Heart right ventricle (tissue), 16 donors: Measurements from ENCODE around the gene UPP2. TPM values are rescaled to one million over a fixed set of nuclear protein-coding genes. Genes with fewer than 3 reads are reported as not detected.

Source experiments
- ATAC-seq, 8 donors: fragments of 200-7000 bp; cut with Tn5 transposase; one replicate each; pipeline ENCODE4 v1.9.1; 2020; ENCODE audit warnings: mild to moderate bottlenecking in 8 of 8, moderate library complexity in 8 of 8, moderate number of reproducible peaks in 1 of 8
- DNase-seq, 2 donors: peaks; one replicate each; pipeline ENCODE4 v3.0.0-alpha.2; 2020
- H3K27ac ChIP-seq, 10 donors: fragments of 200-600 bp; sonication (generic) in 2 of 10; one replicate each; pipeline versions ENCODE4 v1.5.0 to v1.8.0; 2020 to 2022; ENCODE audit warnings: mild to moderate bottlenecking in 3 of 10
- H3K27me3 ChIP-seq, 7 donors: fragments of 200-600 bp; one replicate each; pipeline ENCODE4 v1.8.0; 2021 to 2022; ENCODE audit warnings: mild to moderate bottlenecking in 2 of 7
- H3K36me3 ChIP-seq, 9 donors: fragments of 200-600 bp; sonication (generic) in 1 of 9; one replicate each; pipeline versions ENCODE4 v1.5.0 to v1.8.0; 2020 to 2022; ENCODE audit warnings: mild to moderate bottlenecking in 2 of 9
- H3K4me1 ChIP-seq, 9 donors: fragments of 200-600 bp; sonication (generic) in 1 of 9; one replicate each; pipeline versions ENCODE4 v1.5.0 to v1.8.0; 2020 to 2022; ENCODE audit warnings: mild to moderate bottlenecking in 4 of 9
- H3K4me3 ChIP-seq, 10 donors: fragments of 200-600 bp; sonication (generic) in 2 of 10; one replicate each; pipeline versions ENCODE4 v1.5.0 to v1.8.0; 2020 to 2022; ENCODE audit warnings: mild to moderate bottlenecking in 7 of 10, moderate library complexity in 2 of 10
- H3K9me3 ChIP-seq, 11 donors: fragments of 200-600 bp in 10 of 11; sonication (generic) in 2 of 11; one replicate each; pipeline versions ENCODE4 v1.5.0 to v1.8.0; 2013 to 2022; ENCODE audit warnings: mild to moderate bottlenecking in 2 of 11, control low read depth in 1 of 11, moderate library complexity in 1 of 11
- WGBS, 2 donors: extraction: QIAGEN DNeasy Blood & Tissue Kit; methylation state at CpG; one replicate each; pipeline ENCODE4 v1.1.7; 2013; ENCODE audit warnings: inconsistent platforms in 1 of 2; 5-methylcytosine and 5-hydroxymethylcytosine counted together
- intact Hi-C, 10 donors: fragments of 100-400 bp; cut with DNase I; formaldehyde crosslinking; loops; one replicate each; pipeline versions ENCODE4 v1.11.1 to v1.14.2; 2022
- polyA plus RNA-seq, 2 donors: library from polyadenylated mRNA; stranded (reverse); fragments of 200-250 nt; gene quantifications; one replicate each; pipeline ENCODE4 v1.2.3, GENCODE V29; 2013
- total RNA-seq, 10 donors: library from RNA; stranded (reverse); fragmentation: NEBNext Ultra II Directional in 3 of 10; extraction: Animal tissue kit (Norgen Biotek cat#: 25700) in 3 of 10; gene quantifications; one replicate each; pipeline versions ENCODE4 v1.2.1 to v1.2.4, GENCODE V29; 2021 to 2023
- TF ChIP-seq, protein P1 (sequence below), 9 donors: fragments of 200-600 bp; sonication (generic) in 2 of 9; IDR thresholded peaks; one replicate each; pipeline versions ENCODE4 v1.5.0 to v1.8.0; 2021 to 2022; ENCODE audit warnings: antibody characterized with exemption in 9 of 9, mild to moderate bottlenecking in 5 of 9, moderate library complexity in 1 of 9
- donor health status: Arrhythmogenic right ventricular cardiomyopathy.
- donor health status: ischemic (EF 13 %, LVEDD 7.1; RV severe dilation, severe dysfunction).
- donor health status: healthy with polysubstance abuse.
- donor health status: DM: no; HTN: yes; CAD: no.
- donor health status: DM: no; HTN: no; CAD: no.
- donor health status: ischemic (EF 25% LVEDD 6.9; RV normal size, moderate dysfunction).
- donor health status: ischemic (EF 25% LVEDD 5.7; RV mildly dilated, moderate dysfunction).
- donor health status: healthy.
- donor health status: DM: yes; HTN: yes; CAD: no.
- donor health status: Ischemic cardiomyopathy.
- donor health status: ischemic (EF 35%, LVEDD 5.7; RV mildly dilated, moderate dysfunction).
- donor health status: nonischemic (EF 11% LVEDD 7.7; RV severe dilation, severe dysfunction).
- donor health status: DM: yes; HTN: yes; CAD: no.
- donor health status: PGD.
- donor health status: ischemic (EF 29% LVEDD 5.4; RV normal size, mild dysfunction).
- donor health status: nonischemic (EF 23%, LVEDD 6.1; RV moderate dilation, normal function).

The UPP2 gene
- total and polyA plus RNA-seq, 12 donors = not detected

DNA sequence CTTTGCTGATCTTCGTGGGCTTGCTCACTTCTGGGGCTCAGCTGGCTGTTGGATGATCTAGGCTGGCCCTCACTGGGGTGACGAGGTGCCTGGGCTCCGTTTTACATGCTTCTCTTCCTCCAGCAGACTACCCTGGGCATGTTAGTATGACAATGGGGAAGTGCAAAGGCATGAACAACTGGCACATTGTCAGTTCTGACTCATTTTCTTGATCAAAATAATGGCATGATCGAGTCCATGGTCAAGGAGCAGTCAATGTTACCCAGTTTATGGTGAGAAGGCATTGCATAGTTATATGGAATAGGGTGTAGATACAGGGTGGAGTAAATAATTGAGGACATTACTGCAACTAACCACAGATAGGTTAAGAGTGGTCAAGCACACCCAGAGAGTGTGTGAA lies 10.0 kb upstream of the UPP2 start:
- no peaks in the 10 kb centered on the region for H3K36me3 ChIP-seq
- no peak overlapping the region for H3K4me3 ChIP-seq
- intact Hi-C loops = no loop called here
- WGBS, 2 donors = 77 to 79% methylated on average over 4 of the region's 4 CpGs
- no peak for DNase-seq
- H3K4me1 ChIP-seq = no peaks in the 10 kb centered on the region
- TF ChIP-seq, protein P1, sequence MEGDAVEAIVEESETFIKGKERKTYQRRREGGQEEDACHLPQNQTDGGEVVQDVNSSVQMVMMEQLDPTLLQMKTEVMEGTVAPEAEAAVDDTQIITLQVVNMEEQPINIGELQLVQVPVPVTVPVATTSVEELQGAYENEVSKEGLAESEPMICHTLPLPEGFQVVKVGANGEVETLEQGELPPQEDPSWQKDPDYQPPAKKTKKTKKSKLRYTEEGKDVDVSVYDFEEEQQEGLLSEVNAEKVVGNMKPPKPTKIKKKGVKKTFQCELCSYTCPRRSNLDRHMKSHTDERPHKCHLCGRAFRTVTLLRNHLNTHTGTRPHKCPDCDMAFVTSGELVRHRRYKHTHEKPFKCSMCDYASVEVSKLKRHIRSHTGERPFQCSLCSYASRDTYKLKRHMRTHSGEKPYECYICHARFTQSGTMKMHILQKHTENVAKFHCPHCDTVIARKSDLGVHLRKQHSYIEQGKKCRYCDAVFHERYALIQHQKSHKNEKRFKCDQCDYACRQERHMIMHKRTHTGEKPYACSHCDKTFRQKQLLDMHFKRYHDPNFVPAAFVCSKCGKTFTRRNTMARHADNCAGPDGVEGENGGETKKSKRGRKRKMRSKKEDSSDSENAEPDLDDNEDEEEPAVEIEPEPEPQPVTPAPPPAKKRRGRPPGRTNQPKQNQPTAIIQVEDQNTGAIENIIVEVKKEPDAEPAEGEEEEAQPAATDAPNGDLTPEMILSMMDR (IDR thresholded peaks at IDR 0.05) = no peak
- ATAC-seq = no peak
- no peak overlapping the region for H3K27ac ChIP-seq
- peaks cover 0 to 19% (median 4%) of the 10 kb centered on the region in 11 donors for H3K9me3 ChIP-seq
- no peaks in the 10 kb centered on the region for H3K27me3 ChIP-seq

- H3K4me3 ChIP-seq = no peak overlapping the region
- H3K4me1 ChIP-seq = no peaks in the 10 kb centered on the region
- DNase-seq (no peak), ATAC-seq (no peak)
- no peak overlapping the region for H3K27ac ChIP-seq
- no peaks in the 10 kb centered on the region for H3K9me3 ChIP-seq
- TF ChIP-seq, protein P1 (IDR thresholded peaks at IDR 0.05) = no peak
- 52 to 61% methylated on average over 2 of the region's 2 CpGs for WGBS, 2 donors
- no peaks in the 10 kb centered on the region for H3K27me3 ChIP-seq
- intact Hi-C loops = no loop called here
- no peaks in the 10 kb centered on the region for H3K36me3 ChIP-seq
Measured at GRCh38 chr2:158094487-158095092, 7.1 kb upstream of the UPP2 start.

- ATAC-seq = no peak
- TF ChIP-seq, protein P1 (IDR thresholded peaks at IDR 0.05) = no peak
- intact Hi-C loops = no loop called here
- no peak overlapping the region for H3K4me3 ChIP-seq
- no peaks in the 10 kb centered on the region for H3K36me3 ChIP-seq
- H3K4me1 ChIP-seq = no peaks in the 10 kb centered on the region
- H3K9me3 ChIP-seq = no peaks in the 10 kb centered on the region
- H3K27ac ChIP-seq = no peak overlapping the region
- DNase-seq = no peak
- H3K27me3 ChIP-seq = no peaks in the 10 kb centered on the region
Measured at GRCh38 chr2:158095269-158095668, 6.4 kb upstream of the UPP2 start.

GRCh38 chr2:158095912-158096311 lies 5.8 kb upstream of the UPP2 start:
- DNase-seq (no peak), ATAC-seq (no peak)
- TF ChIP-seq, protein P1 (IDR thresholded peaks at IDR 0.05) = no peak
- Histone ChIP-seq H3K27me3 (no peaks in the 10 kb centered on the region), H3K27ac (no peak overlapping the region), H3K4me3 (no peak overlapping the region), H3K4me1 (no peaks in the 10 kb centered on the region), H3K36me3 (no peaks in the 10 kb centered on the region), H3K9me3 (no peaks in the 10 kb centered on the region)
- WGBS, 2 donors = 90 to 91% methylated on average over 4 of the region's 4 CpGs
- intact Hi-C loops = no loop called here
